ENCODE results near the gene CHMP3.

CHMP3 gene

DNA sequence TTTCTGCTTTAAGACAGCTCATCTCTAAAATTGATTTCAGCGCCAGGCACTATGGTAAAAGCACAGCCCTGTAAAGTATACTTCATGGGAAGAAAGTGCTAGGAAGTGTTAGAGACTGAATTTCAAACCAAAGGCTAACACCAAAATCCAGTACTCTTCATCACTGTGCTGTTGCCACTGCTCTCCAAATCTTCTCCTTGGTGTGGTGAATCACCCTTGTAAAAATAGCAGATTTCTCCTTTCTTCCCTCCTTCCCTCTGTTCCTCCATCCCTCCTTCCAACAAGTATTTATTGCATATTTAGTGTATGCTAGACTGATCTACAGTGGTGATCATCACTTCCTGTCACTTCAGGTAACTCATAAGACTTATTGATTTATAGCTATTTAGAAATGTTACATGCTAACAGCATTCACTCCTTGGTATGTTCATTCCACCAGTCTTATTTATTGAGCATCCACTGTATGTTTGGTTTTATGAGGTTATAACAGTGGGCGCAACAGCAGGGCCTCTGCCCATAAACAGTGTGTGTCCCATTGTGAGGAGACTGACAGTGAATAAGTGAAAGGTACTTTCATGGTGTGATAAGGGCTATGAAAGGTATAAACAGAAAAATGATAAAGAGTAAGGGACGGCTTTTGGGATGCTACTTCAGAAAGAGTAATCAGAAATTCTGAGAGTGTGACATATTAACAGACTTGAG lies 102.0 kb downstream of the CHMP3 start:
- DNase-seq: no peak

DNA sequence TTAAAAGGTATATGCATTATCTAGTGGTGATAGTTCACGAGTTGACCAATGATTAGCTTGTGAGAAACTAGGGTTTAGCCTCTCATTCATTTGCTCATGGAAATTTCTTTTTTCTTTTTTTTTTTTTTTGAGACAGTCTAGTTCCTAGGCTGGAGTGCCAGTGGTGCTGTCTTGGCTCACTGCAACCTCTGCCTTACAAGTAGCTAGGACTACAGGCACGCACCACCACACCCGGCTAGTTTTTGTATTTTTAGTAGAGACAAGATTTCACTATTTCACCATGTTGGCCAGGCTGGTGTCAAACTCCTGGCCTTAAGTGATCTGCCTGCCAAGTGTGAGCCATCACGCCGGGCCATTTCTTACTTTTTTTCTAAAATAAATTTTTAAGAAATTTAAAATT lies 108.1 kb downstream of the CHMP3 start:
- no peak for DNase-seq

DNA sequence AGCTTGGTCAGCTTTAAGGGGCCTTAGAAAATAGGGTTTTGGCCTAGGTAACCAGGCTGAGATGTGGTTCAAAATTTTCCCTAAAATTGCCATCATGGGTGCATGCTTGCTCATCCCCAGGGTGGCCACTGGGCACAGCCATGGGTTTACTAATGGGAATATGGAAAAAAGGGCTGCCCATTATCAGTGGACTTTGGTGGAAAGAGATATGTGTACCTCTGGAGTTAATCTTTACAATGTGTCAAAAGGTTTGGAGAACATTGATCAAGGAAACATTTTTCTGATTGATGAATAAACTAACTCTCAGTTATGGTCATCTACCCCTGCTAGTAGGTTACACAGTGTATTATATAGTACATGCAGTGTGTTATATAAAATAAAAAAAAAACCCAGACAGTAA lies 109.0 kb downstream of the CHMP3 start:
- no peak for DNase-seq

DNA sequence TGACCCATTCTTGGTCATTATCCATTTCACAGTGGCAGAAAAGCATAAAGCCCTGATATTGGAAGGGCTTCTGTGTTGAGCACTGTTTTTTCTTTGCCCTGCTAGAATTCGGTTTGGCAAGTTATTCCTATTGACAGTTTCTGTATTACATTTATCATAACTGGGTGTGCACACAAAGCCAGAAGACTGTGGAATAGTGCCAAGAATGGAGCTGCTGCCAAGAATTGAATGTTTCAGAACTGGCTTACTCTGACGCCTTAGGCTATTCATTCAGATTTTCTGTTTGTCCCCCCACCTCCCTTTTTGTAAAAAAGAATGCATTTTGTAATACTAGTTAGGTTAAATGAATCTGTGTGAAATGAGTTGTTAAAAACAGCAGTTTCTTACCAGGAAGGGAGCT lies 109.4 kb downstream of the CHMP3 start:
- no peak for DNase-seq
